22Rv1 (cell line): Measurements from ENCODE around the gene WWOX.

ENCODE experiments used
- CTCF ChIP-seq: fragments of 450-650 bp; IDR thresholded peaks from 2 replicates; pipeline ENCODE4 v1.5.1; 2017; ENCODE audit warnings: mild to moderate bottlenecking
- ZFX ChIP-seq: fragments of 450-650 bp; IDR thresholded peaks from 2 replicates; pipeline ENCODE4 v1.6.1; 2017; ENCODE audit warnings: antibody characterized with exemption, borderline replicate concordance

GRCh38 chr16:78871241-78871640 is 771.8 kb downstream of the WWOX start:
- TF ChIP-seq CTCF (no peak), ZFX (no peak)
